ENCODE measurements around the gene DMWD.
"Not testable (repeated sequence)": the region's sequence is repeated elsewhere in the genome, so short reads cannot be mapped to it uniquely, and the experiment has no call there.

Gene DMWD

GRCh38 chr19:45816236-45817009 lies 23.8 kb upstream of the DMWD start:
- peak in 1 of 2 experiments; percentile 33 for DNase-seq

GRCh38 chr19:45815481-45816216 lies 23.0 kb upstream of the DMWD start:
- no peak for DNase-seq

GRCh38 chr19:45814851-45815480 lies 22.3 kb upstream of the DMWD start, which contains the start of gene RSPH6A:
RSPH6A (minus strand) TSS chr19:45815308; CDS start chr19:45815176, 132 bp downstream.
- no peak for DNase-seq

- no peak for DNase-seq
These were observed 21.6 kb upstream of the DMWD start for GRCh38 chr19:45814166-45814780.

- DNase-seq: no peak
These were observed 19.7 kb upstream of the DMWD start for GRCh38 chr19:45812297-45812696.

GRCh38 chr19:45809643-45810159 lies 17.1 kb upstream of the DMWD start:
- DNase-seq: peak in 1 of 2 experiments; percentile 28

- no peak for DNase-seq
These were observed 13.1 kb upstream of the DMWD start for GRCh38 chr19:45805719-45806118.

- no peak for DNase-seq
These were observed 12.2 kb upstream of the DMWD start for GRCh38 chr19:45804959-45805230.

GRCh38 chr19:45804140-45804958 lies 11.7 kb upstream of the DMWD start:
- no peak for DNase-seq

- DNase-seq: no peak
These were observed 9.0 kb upstream of the DMWD start for GRCh38 chr19:45801603-45802175.

GRCh38 chr19:45800070-45800553 lies 7.5 kb upstream of the DMWD start:
- DNase-seq: no peak

GRCh38 chr19:45799541-45799940 lies 6.9 kb upstream of the DMWD start:
- not testable (repeated sequence) for DNase-seq

- DNase-seq: peak in 1 of 2 experiments; percentile 69
These were observed 6.4 kb upstream of the DMWD start for GRCh38 chr19:45798995-45799517.

GRCh38 chr19:45794627-45795026 lies 2.0 kb upstream of the DMWD start:
- DNase-seq: no peak

GRCh38 chr19:45793876-45794275 lies 1.2 kb upstream of the DMWD start:
- no peak for DNase-seq

GRCh38 chr19:45793178-45793564 lies 526 bp upstream of the DMWD start:
- no peak for DNase-seq

- no peak for DNase-seq
These were observed 738 bp downstream of the DMWD start for GRCh38 chr19:45791744-45792469.

- DNase-seq: no peak
These were observed 1.7 kb downstream of the DMWD start for GRCh38 chr19:45790942-45791341.

GRCh38 chr19:45789035-45789786 lies 3.4 kb downstream of the DMWD start:
- no peak for DNase-seq

- DNase-seq: no peak
These were observed 6.1 kb downstream of the DMWD start for GRCh38 chr19:45786533-45786894.
